GM04503 (cell line): ENCODE data around the gene OR6B2.

Experiments
- DNase-seq: peaks from one replicate; pipeline ENCODE4 v3.0.0-alpha.2; 2012; ENCODE audit warnings: low read depth

OR6B2 gene

DNA sequence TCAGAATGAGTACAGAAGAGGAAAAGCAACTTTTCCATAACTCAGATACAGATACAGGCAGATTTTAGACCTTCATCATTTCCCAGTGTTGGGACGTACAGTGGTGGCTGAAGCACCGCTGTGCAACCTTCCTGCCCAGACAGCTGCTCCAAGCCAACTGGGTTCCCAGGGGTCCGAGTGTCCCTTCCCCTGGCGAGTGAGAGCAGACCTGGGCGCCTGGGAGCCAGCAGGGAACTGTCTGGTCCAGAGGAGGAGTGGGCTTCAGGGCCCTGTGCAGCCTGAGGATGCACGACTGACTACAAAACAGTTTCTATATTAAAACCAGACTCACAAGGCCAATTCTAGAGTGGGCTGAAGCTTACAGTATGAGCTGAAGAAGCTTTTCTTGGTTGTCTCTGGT, 11.1 kb upstream of the OR6B2 start:
- DNase-seq = no peak

DNA sequence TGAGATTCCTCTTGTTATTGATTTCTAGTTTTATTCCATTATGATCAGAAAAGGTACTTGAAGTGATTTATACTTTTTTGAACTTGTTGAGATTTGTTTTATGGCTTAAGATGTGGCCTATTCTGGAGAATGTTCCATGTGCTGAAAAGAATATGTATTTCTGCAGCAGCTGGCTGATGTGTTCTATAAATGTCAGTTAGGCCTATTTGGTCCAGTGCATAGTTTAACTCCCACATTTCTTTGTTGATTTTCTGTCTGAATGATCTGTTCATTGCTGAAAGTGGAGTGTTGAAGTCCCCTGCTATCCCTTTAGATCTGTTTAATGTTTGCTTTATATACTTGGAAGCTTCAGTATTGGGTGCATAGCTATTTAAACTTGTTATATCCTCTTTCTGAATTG, 7.1 kb upstream of the OR6B2 start:
- DNase-seq = no peak

DNA sequence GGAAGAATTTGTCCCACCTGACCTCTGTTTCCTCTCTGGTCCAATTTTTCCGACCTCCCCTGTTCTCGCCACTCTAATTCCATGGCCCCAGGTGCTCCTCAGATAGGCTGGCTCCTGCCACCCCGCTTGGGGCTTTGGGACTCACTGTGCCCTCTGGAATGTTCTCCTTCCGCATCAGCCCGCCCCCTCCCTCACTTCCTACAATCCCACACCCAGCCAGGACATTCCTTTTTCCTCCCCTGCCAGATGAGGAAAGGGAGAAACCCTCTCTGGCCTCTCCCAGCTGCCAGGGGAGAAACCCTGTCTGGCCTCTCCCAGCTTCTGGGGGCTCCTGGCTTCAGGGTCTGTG, 3.1 kb upstream of the OR6B2 start:
- DNase-seq = no peak

DNA sequence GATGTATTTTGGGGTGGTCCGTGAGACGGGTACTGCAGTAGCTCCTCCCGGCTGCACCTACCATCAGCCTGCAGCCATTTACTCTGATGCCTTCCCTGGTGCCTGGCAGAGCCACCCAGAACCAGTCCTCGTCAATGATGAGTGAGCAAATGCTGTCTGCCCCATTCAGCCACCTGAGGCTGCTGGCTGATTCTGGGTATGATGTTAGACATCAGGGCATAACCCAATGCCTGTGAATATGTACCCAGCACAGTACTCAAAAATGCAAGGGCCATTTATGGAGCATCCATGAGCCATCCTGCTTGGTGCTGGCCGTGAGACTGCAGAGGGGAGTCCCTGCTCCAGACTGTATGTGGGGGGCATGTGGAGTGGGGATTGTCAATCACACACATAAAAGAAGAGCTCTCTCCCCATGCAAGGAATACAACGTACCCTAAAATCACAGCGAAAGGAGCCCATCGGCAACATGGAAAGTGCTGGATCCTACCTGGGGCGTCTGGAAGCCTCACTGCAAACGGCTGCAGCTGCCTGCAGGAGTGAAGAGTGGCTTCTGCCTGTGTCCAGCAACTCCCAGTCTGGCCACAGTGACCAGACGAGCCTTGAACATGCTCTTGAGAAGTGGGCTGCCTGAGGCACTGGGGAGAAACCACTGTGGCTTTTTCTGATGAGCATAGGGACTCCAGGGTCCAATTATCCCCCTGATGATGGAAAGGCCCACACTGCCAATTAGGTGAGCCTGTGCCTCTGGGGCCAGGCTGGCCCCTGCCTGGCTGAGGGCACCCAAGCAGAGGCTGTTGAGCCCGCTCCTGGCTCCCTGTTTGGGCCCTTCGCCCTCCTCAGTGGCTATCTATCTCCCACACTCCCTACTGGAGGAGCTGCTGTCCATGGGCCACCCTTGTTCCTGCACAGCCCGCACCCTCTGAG, 2.4 kb upstream of the OR6B2 start:
- DNase-seq = no peak

DNA sequence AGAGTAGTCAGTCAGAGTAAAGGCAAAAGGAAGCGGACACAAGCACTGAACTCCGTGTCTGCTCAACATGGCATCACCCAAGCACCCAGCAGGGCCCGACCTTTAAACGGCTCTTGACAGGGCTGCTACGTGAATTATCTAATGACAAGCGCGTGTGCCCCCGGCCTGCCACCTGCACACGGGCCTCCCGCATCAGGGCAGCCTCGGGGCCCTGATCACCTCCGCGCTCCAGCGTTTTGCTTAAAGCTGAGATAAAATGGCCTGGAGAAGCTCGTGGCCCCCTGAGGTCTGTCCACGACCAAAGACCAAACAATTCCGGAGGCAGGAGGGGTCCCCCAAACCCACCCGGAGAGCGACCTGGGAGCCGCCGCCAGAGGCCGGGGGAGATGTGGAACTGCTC, 5.5 kb downstream of the OR6B2 start:
- no peak for DNase-seq

DNA sequence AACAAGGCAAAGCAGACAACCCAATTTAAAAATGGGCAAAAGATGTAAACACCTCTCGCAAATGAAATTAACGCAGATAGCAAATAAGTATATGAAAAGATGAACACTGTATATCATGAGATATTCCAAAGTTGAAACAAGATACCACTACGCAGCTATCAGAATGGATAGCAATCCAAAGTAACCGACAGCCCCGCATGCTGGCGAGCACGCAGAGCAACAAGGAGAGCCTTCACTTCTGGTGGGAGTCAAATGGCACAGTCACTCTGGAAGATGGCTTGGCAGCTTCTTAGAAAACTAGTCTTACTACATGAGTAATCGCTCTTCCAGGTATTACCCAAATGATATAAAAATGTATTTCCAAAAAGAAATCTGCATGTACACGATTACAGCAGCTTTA, 6.4 kb downstream of the OR6B2 start:
- DNase-seq = no peak

DNA sequence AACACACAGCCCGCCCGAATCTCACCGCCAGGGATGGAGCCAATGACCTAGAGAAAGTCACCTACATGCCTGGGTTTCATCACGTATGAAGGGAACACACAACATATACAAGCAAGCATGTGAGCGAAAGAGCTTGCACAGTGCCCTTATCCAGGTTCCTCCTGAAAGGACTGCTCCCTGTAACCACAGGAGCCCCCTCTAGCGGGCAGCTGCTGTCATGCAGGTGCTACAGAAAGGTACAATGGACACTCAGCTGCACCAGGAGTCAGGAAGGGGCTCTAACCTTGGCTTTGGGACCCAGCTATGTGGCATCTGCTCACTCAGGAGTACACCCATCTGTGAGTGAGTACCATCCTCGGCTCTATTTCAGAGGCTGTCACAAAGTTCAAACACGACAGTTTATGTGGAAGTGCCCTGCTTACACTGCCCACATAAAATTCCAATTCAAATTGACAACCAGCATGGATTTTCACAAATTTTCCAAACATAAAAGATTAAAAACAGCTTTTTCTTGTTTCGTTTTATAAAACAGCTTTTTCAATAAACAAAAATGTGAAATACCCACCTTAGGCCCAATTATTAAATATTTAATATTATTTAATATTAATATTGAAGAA, 8.6 kb downstream of the OR6B2 start:
- no peak for DNase-seq

DNA sequence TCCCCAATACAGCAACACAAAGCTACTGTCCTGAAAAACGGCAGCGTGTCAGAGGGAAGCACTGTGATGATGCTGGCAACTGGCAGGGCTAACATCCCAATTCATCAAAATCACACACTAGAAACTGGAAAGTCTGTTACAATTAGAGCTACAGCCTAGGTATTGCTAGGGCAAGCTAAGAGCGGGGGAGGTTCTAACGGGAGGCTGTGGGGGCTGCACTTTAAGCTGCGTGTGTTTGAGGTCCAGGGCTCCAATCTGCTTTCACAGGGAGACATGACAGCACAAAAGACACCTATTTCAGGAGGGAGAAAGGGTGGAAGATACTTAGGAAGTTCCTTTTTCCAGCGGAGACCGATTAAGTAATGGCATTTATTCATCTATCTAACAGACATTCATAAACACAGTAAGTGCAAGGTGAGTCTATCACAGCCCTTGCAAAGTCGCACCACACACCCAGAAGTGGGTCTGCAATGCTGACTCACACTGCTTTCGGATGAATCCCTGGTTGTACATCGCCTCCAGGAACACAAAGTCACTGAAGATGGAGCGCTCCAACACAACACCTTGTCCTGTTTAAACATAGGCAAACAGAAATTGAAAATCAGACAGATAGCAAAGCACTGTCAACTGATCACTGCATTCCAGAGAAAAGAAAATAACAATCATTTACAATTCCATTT, 12.0 kb downstream of the OR6B2 start:
- no peak for DNase-seq

DNA sequence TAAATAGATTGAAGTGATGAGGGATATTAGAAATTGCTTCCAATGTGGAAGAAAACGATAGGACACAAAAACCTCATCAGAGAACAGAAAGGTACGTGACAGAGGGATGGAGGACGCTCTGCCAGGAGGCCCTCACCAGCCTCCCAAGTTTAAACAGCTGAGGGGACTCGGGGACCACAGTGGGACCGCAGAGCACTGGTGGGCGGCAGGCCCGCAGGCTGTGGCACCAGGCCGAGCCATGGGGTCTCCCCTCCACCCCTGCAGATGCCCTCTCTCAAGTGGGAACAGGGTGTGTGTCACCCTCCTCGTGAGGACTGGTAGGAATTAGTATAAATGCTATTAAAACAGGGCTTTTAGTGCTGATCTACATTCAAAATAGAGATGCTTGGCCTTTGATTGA, 15.9 kb downstream of the OR6B2 start:
- no peak for DNase-seq

DNA sequence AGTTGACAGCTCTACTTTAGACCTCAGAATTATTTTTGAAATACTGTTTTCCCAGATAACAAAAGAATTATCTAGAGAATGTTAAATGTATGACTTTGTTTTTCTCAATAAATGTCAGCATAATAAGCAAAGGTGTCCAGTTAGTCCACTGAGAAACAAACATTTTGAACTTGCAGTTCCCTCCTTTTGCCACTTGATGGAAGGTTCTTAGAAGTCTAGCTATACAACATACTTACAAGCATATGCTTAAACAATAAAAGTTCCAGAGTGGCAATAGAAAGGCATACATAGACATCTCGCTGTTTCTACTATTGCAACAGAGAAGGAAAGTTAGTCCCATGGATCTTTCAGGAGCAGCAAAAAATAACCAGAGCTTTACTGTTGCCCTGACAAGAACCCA, 16.9 kb downstream of the OR6B2 start:
- DNase-seq = no peak

DNA sequence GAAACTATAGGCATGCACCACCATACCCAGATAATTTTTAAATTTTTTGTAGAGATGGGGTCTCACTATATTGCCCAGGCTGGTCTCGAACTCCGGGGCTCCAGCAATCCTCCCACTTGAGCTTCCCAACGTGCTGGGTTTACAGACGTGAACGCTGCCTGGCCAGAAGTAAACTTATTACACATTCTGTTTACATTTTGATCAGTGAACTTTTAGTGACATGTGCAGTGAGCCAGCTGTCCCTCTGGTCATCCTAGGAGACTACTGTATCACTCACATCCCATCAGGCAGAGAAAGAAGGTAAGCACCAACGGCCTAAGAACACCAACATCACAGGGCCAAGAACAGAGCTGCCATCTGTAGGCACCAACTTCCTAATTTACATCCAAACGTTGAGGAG, 27.2 kb downstream of the OR6B2 start:
- DNase-seq = no peak

DNA sequence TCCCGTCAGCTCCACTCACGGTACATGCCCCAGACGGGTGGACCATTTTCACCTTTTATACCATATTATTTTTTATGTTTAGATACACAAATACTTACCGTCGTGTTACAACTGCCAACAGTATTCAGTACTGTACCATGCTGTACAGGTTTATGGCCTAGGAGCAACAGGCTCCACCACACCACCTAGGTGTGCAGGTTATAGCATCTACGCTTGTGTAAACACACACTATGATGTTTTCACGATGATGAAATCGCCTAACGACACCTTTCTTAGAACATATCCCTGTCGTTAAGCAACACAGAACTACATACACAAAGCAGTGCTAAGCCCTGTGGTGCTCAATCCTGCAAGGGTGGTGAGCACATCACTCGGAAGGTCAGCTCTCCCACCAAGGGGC, 29.6 kb downstream of the OR6B2 start:
- DNase-seq = no peak

DNA sequence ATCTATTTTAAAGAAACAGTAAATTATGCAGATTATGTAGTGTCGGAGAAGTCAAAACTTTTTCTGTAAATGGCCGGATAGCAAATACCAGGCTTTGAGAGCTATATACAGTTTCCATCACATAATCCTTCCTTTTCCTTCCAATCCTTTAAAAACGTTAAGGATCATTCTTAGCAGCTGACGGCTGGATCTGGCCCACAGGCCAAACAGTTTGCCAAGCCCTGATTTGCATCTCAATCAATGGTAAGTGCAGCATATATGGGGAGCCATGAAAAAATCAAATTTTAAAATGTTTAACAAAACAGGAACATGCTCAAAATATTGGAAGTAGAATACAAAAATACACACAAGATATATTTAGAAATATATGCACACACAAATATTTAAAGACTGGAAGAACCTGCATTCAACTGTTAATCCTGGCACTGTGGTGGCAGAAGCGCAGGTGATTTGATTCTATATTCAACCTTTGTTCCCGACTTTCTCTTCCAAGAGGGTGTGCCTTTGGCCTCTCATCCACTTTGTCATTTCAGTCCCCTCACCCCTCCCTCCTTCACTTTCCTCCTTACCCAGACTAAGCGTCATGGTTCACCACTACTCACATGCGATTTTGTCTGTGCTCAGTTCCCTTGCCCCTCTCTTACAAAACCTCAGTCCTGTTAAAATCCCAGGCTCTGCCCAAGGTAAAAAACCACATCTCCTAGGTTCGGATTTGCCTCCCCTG, 32.4 kb downstream of the OR6B2 start:
- DNase-seq = no peak

DNA sequence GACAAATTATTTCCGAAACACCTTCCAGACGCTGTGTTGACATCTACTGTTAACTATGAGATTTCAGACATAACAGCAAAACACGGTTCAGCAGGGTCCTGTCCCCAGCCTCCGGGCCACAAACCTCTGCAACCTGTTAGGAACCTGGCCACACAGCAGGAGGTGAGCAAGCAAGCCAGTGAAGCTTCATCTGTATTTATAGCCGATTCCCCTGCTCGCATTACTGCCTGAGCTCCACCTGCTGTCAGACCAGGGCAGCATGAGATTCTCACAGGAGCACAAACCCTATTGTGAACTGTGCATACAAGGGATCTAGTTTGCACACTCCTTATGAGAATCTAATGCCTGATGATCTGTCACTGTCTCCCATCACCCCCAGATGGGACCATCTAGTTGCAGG, 36.1 kb downstream of the OR6B2 start:
- DNase-seq = no peak

DNA sequence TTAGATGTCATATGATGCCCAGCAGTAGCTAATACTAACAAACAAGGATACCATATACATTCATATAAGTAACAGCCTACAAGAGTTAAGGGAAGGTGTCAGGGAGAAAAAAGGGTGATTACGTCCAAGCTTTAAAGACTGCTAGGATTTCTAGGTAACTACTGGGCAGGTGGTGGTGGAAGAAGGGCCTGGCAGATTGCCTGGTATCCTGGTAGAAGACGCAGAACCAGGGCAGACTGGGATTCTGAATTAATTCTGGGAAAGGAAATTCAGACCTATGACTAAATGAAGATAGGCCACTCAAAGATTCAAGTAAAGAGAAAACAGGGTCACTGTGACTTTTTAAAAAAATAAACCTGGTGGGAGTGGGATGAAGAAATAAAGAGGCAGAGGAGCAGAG, 36.9 kb downstream of the OR6B2 start:
- DNase-seq = no peak

DNA sequence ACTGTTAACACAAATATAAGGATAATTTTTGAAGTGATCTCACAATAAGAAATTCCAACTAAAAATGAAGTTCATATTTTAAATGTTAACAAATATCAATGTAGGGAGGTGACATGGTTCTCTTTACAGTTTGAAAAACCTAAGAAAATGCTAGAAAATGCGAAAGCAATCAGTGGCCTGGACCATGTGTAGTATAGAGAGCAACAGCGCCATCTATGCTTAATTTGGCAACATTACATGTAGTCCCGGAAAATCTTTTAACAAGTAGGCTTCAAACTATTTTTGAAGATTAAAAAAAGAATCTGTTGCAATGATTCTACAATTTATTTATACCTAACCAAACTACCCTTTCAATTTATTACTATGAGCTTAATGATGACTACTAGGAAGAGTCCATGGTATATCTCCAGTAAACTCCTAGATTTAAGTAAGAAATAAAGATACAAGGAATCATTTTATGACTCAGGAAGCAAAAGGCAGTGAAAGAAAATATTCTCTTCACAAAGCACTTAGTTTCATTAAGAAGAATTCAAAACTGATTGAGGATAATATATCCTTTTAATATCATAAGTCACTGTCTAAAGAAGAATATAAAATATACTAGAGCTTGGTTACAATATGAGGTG, 38.4 kb downstream of the OR6B2 start:
- peak; percentile 13 for DNase-seq

DNA sequence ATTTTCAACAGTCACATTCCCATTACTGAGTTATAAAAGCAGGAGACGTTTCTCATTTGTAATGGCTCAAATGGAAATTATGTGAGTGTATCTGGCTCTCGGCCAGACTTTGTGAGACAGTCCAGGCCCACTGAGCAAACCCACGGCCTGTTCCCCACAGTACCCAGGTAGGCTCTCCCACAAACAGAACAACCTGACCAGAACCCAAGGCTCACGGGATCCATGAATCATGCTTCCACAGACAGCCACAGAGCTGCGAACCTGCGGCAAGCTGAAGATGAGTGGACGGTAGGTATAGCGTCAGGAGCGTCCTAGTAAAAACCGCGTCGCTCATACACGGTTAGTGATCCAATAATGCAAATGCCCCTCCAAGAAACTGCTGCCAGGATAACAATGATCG, 39.3 kb downstream of the OR6B2 start:
- no peak for DNase-seq

DNA sequence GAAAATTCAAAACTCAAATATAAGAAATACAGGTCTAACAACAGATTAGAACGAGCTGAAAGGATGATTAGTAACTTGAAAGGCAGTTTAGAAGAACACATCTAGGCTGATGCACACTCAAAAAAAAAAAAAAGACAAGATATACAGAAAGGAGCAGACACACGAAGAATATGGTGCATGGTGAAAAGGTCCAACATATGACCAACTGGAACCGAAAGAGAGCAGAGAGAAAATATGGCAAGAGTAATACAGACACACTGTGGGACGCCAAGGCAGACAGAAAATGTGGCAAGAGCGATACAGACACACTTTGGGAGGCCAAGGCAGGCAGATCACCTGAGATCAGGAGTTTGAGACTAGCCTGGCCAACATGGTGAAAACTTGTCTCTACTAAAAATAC, 44.9 kb downstream of the OR6B2 start:
- no peak for DNase-seq

DNA sequence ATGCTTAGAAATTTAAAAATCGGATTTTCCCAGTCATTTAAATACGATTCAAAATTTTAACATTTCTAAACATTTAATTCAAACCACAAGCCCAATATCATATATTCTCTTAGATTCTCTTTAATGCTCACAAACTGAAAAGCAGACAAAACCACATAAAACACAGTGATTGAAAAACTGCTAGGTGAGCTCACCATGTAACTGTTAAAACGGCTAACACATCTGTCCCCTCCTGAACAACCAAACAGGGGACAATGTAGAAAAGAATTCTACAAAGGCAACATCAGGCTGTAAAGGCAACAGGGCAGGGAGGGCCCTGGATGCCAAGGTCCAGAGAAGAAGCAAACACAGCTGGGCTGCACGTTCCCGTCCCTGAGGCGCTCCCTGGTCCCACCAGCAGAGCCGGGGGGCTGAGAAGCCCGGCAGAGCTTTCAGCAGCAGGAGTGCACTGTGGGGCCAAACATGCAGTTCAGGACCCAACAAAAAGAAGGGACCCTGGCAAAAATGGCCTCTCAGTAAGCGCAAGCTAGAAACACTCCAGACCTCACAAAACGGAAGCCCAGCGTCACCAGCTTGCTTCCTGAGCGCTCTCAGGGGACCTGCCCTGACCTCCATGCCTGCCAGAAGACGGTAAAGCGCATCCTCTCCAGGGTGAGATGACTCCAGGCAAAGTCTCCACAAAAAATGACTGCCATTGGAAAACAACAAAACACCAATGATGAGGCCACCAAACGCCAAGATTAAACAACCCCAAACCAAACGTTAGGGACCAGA, 45.6 kb downstream of the OR6B2 start:
- DNase-seq = no peak

DNA sequence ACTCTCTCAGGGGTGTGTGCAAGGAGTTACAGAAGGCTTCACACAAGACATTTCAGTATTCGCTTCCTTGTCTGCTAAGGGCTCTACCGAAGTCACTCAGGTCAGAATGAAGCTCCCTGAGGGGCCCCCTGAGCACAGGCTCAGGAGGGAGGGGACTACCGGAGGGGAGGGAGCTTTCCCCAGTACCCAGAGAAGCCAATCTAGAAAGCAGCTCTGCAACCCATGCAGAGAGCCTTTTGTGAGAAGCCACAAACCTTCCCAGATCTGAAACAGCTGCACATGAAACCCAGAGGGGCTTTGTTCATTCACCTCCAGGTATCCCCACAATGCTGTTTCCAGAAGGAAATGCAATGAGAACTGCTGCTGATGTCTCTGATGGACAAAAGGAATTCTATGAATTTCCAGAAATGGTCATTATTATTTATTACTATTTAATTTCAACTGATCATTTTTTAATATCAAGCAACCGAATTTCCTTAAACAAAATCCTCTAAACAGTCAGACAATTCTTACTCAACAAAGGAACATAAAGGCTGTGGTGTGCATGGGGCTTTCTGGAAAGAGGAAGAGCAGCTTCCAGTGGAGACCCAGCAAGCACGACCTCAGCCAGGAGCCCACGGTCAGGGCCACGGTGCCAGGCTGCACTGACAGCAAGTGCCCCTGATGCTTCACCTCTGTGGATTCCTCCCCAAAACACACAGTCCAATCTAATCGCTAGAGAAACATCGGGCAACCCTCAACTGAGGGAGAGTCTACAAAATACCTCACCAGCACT, 47.0 kb downstream of the OR6B2 start:
- no peak for DNase-seq
